HS-5 (cell line): ENCODE measurements around the gene PAGE4.

Experiments
- DNase-seq: peaks from one replicate; pipeline ENCODE4 v3.0.0-alpha.2; 2012; ENCODE audit warnings: low read depth

The PAGE4 gene

DNA sequence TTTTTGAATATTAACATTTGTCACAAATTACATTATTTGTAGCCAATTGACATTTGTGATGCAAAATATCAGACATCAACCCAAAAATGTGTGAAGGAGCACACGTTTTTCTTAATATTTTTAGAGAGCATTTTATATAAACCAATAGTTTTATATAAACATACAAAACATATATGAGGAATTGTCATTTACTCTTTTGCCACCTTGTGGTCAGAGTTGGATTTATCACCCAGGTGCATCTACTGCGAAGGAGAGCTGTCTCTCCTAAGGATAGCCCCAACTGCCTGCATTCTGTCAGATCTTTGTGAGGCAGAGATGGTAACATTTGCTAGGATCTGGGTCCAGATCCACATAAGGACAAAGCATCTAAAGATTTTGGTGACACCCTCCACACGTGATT lies 47.6 kb downstream of the PAGE4 start:
- DNase-seq, result no peak

DNA sequence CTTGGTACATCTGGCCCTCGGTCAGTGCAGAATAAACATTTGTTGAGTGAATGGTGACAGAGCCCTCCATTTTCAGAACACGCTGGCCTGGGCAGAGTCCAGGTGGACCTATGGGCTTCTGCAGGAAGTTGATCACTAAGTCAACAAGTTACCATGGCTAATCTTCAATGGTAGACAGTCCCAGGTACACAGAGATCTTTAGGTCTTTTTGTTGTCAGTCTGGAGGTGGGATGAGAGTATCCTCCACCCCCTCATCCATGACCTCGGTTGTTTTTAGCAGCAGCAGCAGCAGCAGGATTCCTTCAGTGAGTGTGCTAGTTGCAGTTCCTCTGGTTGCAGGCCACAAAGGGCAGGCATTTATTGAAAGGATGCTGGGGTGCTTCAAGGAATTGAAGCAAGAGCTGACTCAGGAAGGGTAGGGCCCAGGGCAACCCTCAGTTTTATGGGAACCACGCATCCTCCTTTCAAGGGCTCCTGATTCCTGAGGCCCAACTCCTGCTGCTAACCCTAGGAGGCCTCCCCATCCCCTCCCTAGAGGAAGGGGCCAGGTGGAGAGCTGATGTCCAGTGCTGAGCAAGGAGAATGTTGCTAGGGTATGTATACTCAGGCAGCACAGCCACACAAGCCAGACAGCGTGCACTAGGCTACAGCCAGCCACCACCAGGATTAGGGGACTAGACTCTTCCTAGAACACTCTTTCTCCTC lies 48.4 kb downstream of the PAGE4 start:
- no peak for DNase-seq

DNA sequence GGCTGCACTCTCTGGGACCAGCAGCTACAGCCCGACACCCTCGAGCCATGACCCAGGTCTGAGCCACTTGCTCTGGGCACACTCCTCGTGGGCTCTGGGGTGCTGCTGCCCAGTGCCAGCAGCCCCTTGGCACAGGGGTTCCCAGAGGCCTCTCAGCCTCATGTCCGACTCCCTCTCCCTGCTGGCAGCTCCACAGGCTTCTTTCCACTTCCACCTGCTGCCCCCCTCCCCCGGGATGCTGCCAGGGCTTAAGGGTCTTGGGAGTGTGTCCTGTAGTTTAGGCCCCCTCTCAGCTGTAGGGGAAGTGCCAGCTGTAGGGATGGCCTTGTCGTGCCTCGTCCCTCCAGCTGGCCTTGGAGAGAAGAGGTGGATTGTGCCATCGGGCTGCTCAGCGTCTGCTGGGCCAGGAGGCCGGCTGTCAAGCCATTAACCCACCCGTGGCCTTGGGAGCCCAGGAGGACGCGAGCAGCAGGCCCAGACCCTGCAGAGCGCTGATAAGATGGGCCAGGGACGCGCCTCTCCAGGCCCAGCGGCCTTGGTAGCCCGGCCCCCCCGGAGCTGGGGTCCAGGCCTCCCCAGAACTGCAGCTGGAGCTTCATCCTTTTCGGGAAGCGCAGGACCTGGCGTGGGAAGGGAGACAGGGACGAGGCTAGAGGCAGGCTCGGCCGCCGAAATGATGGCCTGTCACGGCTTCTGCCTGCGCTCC lies 49.2 kb downstream of the PAGE4 start:
- DNase-seq, result no peak

DNA sequence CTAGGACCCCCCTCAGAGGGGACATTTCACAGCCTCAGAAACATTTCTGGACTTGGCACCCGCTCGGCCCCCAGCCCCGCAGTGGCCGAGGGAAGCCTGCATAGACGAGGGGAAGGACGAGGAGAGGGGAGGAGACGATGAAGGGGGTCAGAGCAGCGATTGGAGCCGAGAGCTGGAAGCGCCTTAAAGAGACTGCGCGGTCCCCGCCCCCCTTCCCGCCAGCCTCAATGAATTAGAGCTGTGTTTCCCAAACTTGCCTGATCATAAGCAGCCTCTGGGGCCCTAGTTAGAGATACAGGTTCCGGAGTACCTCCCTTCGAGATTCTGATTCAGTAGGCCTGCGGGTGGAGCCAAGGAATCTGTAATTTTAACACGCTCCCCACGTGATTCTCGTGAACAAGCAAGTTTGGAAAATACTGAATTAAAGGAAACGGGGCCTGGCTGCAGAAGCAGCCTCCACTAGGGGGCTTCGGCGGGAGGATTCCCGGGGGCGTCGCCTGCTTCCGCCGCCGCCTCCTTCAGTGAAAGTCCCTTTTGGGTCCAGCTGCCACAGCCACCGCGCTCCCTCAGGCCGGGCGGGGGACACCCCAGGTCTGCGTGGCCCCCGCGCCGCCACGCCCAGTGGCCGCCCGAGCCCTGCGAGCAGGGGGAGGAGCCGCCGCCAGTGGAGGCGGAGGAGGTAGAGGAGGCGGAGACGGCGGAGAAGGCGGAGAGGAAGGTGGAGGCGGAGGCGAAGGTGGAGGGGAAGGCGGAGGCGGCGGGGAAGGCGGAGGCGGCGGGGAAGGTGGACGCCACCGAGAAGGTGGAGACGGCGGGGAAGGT lies 49.9 kb downstream of the PAGE4 start, which contains the start of gene USP27X:
Gene USP27X (plus strand): TSS at position 651 of the 822 bp plus-strand sequence. CDS start 824 bp downstream, outside the sequence.
- DNase-seq, result peak; percentile 63

DNA sequence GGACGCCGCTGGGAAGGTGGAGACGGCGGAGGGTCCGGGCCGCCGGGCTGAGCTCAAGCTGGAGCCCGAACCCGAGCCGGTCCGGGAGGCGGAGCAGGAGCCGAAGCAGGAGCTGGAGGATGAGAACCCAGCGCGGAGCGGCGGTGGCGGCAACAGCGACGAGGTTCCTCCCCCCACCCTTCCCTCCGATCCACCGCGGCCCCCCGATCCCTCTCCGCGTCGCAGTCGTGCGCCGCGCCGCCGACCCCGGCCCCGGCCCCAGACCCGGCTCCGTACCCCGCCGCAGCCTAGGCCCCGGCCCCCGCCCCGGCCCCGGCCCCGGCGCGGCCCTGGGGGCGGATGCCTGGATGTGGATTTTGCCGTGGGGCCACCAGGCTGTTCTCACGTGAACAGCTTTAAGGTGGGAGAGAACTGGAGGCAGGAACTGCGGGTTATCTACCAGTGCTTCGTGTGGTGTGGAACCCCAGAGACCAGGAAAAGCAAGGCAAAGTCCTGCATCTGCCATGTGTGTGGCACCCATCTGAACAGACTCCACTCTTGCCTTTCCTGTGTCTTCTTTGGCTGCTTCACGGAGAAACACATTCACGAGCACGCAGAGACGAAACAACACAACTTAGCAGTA lies 50.7 kb downstream of the PAGE4 start:
- DNase-seq, result no peak

DNA sequence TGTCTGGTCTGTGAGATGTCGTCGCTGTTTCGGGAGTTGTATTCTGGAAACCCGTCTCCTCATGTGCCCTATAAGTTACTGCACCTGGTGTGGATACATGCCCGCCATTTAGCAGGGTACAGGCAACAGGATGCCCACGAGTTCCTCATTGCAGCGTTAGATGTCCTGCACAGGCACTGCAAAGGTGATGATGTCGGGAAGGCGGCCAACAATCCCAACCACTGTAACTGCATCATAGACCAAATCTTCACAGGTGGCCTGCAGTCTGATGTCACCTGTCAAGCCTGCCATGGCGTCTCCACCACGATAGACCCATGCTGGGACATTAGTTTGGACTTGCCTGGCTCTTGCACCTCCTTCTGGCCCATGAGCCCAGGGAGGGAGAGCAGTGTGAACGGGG lies 51.6 kb downstream of the PAGE4 start:
- DNase-seq, result no peak
